GM21576 (cell line): ENCODE measurements around the gene ATG7.
"Not testable (repeated sequence)": the region's sequence is repeated elsewhere in the genome, so short reads cannot be mapped to it uniquely, and the experiment has no call there.

ENCODE experiments used
- ATAC-seq: cut with Tn5 transposase; IDR thresholded peaks from one replicate; pipeline ENCODE4 v1.9.1; 2021; ENCODE audit warnings: mild to moderate bottlenecking, moderate library complexity; ENCODE audit not compliant: unreplicated experiment

The ATG7 gene

DNA sequence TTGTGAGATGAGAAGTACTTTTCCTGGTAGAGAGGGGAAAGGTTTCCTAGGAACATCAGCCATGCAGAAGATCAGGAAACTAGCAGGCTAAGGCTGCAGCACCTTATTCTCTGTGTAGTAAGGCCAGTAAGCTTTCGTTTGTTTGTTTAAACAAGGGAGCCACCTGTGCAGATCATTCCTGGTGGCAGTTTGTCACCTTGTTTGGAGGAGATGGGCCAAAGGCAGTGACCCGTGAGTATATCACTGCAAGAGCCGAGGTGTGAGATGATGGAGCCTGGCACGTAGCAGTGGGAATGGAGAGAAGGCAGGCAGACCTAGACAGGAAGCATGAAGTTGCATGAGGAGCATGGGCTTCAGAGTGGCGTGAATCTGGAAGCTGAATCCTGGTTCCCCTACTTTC is 19.6 kb downstream of the ATG7 start:
- no peak for ATAC-seq

- ATAC-seq: no peak
Measured at GRCh38 chr3:11297126-11297525, 24.9 kb downstream of the ATG7 start.

- ATAC-seq: peak; percentile 91
Measured at GRCh38 chr3:11300970-11301369, 28.8 kb downstream of the ATG7 start.

GRCh38 chr3:11302444-11302843 is 30.2 kb downstream of the ATG7 start:
- ATAC-seq: no peak

GRCh38 chr3:11304175-11304574 is 32.0 kb downstream of the ATG7 start:
- no peak for ATAC-seq

DNA sequence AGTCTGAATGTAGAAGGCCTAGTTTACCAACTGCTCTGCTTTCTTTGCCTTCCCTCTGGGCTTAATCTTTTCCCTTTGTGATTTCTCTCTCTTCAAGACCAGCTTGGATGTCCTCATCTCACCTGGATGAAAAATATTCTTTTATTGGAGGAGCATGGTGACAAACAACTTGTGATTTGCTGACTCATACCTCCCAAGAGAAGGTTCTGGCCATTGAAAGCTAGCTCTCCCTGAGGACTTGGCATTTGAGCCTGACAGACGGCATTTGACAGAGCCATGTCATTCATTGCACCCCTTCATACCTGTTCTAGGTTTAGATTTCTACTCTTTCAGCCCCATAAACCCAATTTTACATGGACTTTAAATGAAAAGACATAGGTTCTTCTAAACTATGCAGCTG is 33.3 kb downstream of the ATG7 start:
- no peak for ATAC-seq

DNA sequence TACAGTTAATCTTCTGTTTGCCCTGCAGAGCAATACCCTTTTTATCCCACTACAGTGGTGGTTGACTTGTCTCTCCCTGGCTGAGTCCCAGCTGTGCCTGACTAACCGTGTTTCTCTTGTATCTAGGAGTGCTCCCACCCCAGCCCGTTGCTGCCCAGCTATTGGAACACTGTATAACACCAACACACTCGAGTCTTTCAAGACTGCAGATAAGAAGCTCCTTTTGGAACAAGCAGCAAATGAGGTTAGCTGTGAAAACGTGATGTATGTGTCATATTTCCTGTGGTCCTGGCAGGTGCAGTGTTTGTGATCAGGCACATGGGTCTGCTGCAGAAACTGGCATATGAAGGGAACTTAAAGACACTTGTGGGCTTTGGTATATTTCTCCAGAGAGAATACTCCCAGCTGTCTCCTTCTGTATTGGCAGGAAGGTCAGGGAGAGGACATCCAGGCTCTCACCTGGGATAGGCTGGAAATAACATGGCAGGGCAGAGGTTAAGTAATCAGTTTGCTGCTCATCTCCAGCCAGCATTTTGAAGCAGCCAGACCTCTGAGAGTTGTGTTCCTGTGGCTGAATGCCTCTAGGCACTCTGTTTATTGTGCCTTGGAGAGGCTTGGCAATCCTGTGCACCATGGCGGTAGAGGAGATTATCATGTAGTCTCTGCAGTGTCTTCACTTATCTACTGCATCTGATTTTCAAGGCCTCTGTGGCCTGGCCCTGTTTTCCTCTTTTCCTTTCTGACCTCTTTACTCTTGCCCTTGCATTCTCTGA is 34.8 kb downstream of the ATG7 start:
- peak; percentile 68 for ATAC-seq

GRCh38 chr3:11307830-11308432 is 35.7 kb downstream of the ATG7 start:
- ATAC-seq: no peak

DNA sequence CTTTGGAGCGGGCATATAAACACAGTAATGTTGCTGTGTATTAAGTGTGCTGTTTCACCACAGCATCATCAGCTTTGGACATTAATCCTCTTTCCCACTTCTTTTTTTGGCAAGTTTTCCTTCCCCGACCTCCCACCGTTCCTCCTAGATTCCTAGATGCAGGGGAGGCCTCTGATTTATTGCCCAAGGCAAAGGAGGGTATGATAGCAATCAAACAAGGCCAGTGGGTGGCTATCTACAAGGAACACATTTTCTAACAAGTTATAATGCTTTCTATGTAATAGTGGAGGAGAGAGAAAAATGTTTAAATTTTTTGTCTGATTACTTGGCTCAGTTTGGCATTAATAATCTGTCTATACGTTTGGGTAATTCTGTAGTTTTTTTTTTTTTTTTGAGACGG is 38.1 kb downstream of the ATG7 start:
- no peak for ATAC-seq

- ATAC-seq: no peak
Measured at GRCh38 chr3:11312166-11312565, 40.0 kb downstream of the ATG7 start.

GRCh38 chr3:11317300-11317699 is 45.1 kb downstream of the ATG7 start:
- ATAC-seq: no peak

DNA sequence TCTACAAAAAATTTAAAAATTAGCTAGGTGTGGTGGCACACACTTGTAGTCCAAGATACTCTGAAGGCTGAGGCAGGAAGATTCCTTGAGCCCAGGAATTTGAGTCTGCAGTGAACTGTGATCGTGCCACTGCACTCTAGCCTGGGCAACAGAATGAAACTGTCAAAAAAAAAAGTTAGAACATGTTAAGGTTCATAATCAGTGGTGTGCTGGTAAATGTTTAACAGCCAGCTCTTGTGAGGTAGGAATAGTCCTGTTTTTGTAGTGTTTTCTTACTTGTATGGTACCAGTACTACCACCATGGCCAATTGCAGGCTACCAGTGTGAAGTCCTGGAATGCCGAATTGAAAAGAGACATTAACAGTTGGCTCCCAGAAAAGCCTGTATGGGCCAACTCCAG is 50.7 kb downstream of the ATG7 start:
- no peak for ATAC-seq

GRCh38 chr3:11323813-11324212 is 51.6 kb downstream of the ATG7 start:
- ATAC-seq: no peak

- no peak for ATAC-seq
Measured at GRCh38 chr3:11327619-11328018, 55.4 kb downstream of the ATG7 start.

- ATAC-seq: no peak
Measured at GRCh38 chr3:11328196-11328945, 56.2 kb downstream of the ATG7 start.

- ATAC-seq: no peak
Measured at GRCh38 chr3:11329777-11330176, 57.6 kb downstream of the ATG7 start.

GRCh38 chr3:11331101-11331500 is 58.9 kb downstream of the ATG7 start:
- no peak for ATAC-seq

- no peak for ATAC-seq
Measured at GRCh38 chr3:11335056-11335608, 62.9 kb downstream of the ATG7 start.

- ATAC-seq: no peak
Measured at GRCh38 chr3:11339541-11339940, 67.3 kb downstream of the ATG7 start.

GRCh38 chr3:11346416-11346815 is 74.2 kb downstream of the ATG7 start:
- no peak for ATAC-seq

DNA sequence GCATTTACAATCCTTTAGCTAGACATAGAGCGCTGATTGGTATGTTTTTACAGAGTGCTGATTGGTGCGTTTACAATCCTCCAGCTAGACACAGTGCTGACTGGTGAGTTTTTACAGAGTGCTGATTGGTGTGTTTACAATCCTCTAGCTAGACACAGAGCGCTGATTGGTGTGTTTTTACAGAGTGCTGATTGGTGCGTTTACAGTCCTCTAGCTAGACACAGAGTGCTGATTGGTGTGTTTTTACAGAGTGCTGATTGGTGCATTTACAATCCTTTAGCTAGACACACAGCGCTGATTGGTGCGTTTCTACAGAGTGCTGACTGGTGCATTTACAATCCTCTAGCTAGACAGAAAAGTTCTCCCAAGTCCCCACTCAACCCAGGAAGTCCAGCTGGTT is 76.7 kb downstream of the ATG7 start:
- ATAC-seq: not testable (repeated sequence)

GRCh38 chr3:11349446-11349845 is 77.2 kb downstream of the ATG7 start:
- no peak for ATAC-seq
